OCI-LY1 (cell line): Measurements from ENCODE around the gene CHST11.

ENCODE experiments used
- EZH2 ChIP-seq: fragments of 200-600 bp; sonication (generic), shearing (Covaris generic); IDR thresholded peaks from 2 replicates; pipeline ENCODE4 v1.8.0; 2017; ENCODE audit warnings: borderline replicate concordance, mixed run types, mild to moderate bottlenecking, antibody characterized with exemption, low read length, moderate library complexity, mixed read lengths
- TF ChIP-seq, protein P1 (sequence below): fragments of 200-600 bp; sonication (generic), shearing (Covaris generic); IDR thresholded peaks from 2 replicates; pipeline ENCODE4 v1.5.1; 2017; ENCODE audit warnings: mild to moderate bottlenecking, antibody characterized with exemption, low read length, moderate library complexity, mixed read lengths

DNA sequence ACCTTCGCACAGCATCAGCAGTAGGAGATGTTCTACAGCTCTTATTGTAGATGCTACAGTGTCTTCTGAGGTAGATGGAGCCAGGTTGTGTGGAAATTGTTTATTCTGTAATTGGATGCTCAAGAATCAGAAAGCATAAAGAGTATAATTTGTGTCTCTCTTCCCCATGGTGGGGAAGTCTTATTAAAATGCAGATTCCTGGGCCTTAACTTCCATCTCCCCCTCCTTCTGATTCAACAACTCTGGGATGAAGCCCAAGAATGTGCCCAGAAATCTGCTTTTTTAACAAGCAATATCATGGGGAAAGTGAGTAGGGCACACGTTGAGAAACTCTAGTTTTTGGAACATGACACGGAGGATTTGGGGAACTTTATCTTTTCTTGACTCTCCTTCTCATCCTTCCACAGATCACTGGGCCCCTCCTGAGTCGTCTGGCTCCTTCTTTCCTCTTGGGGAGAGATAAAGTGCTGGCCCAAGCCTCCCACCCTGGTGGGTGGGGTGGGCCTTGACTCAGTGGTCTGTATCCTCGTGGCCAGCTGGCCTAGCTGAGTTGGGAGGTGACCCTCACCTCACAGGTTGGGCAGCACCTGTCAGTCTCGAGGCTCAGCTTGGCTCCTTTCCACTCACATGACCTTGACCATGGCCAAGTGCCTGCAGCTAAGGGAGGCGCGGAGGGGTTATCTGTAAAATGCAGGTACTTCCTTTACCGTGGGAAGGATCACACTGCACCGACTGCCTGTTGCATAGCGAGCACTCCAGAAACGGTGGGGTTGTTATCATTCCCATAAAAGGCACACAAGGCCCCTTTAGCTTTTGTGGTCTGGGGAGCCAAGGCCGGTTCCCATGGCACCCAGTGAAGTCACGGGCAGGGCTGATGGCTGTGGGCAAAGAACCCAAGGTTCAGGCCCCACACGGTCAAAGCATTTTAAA lies 141.9 kb downstream of the CHST11 start:
- TF ChIP-seq, protein P1, sequence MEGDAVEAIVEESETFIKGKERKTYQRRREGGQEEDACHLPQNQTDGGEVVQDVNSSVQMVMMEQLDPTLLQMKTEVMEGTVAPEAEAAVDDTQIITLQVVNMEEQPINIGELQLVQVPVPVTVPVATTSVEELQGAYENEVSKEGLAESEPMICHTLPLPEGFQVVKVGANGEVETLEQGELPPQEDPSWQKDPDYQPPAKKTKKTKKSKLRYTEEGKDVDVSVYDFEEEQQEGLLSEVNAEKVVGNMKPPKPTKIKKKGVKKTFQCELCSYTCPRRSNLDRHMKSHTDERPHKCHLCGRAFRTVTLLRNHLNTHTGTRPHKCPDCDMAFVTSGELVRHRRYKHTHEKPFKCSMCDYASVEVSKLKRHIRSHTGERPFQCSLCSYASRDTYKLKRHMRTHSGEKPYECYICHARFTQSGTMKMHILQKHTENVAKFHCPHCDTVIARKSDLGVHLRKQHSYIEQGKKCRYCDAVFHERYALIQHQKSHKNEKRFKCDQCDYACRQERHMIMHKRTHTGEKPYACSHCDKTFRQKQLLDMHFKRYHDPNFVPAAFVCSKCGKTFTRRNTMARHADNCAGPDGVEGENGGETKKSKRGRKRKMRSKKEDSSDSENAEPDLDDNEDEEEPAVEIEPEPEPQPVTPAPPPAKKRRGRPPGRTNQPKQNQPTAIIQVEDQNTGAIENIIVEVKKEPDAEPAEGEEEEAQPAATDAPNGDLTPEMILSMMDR = no peak
- TF ChIP-seq EZH2 = no peak
